H1 (cell line): ENCODE results near the gene GABRG3. TPM values are rescaled to one million over a fixed set of nuclear protein-coding genes. Genes with fewer than 3 reads are reported as not detected.

ENCODE experiments used
- CHD2 ChIP-seq: IDR thresholded peaks from 2 replicates; pipeline ENCODE4 v1.6.1; 2012; ENCODE audit warnings: low read length, improper control_type of control experiment
- CREB1 ChIP-seq: IDR thresholded peaks from 2 replicates; pipeline ENCODE4 v1.6.1; 2012; ENCODE audit warnings: inconsistent platforms
- polyA plus RNA-seq, 7 experiments: library from polyadenylated mRNA; depleted of rRNA in 3 of 7; stranded (reverse) in 5 of 7; unstranded in 2 of 7; fragments of >200 nt in 5 of 7; fragments of 200-250 nt in 2 of 7; gene quantifications; 1 replicate in 5 of 7; 2 replicates in 1 of 7; 4 replicates in 1 of 7; pipeline versions ENCODE4 v1.2.1 to v1.2.3, GENCODE V29; 2011 to 2013; ENCODE audit warnings: missing spikeins in 2 of 7, mixed read lengths in 2 of 7
- total RNA-seq: library from RNA; stranded (reverse); fragmentation: NEBNext Ultra II Directional; extraction: Animal tissue kit (Norgen Biotek cat#: 25700); gene quantifications from 2 replicates; pipeline ENCODE4 v1.2.1, GENCODE V29; 2021

GABRG3 gene
- total and polyA plus RNA-seq, 2 of the 8 experiments (the other 6 are each of a cell fraction or from before 2014, with no cell fraction given): 0.17 to 0.80 TPM

- TF ChIP-seq CHD2 (no peak), CREB1 (no peak)
These were observed 163.5 kb downstream of the GABRG3 start (continued) for GRCh38 chr15:27134481-27134880.
